Kidney tubule cell (primary cell): ENCODE results near the gene H19.

ENCODE experiments used
- DNase-seq: peaks from one replicate; pipeline ENCODE4 v3.0.0-alpha.2; 2018; ENCODE audit warnings: low spot score

Gene H19

GRCh38 chr11:1997755-1998154 is at the start of gene H19:
Gene H19, minus strand, starts transcription at chr11:1997842.
- no peak for DNase-seq

GRCh38 chr11:2041963-2042362 is 44.3 kb upstream of the H19 start:
- no peak for DNase-seq

GRCh38 chr11:2041153-2041552 is 43.5 kb upstream of the H19 start:
- no peak for DNase-seq

GRCh38 chr11:2039198-2039759 is 41.6 kb upstream of the H19 start:
- no peak for DNase-seq

GRCh38 chr11:2036863-2037486 is 39.3 kb upstream of the H19 start:
- no peak for DNase-seq

- DNase-seq, result no peak
These were observed 37.7 kb upstream of the H19 start for GRCh38 chr11:2035382-2035781.

- DNase-seq, result no peak
These were observed 33.4 kb upstream of the H19 start for GRCh38 chr11:2031058-2031457.

GRCh38 chr11:2027708-2028107 is 30.1 kb upstream of the H19 start:
- DNase-seq, result no peak

GRCh38 chr11:2015025-2015424 is 17.4 kb upstream of the H19 start:
- no peak for DNase-seq

GRCh38 chr11:2012440-2012839 is 14.8 kb upstream of the H19 start:
- no peak for DNase-seq

- no peak for DNase-seq
These were observed 6.8 kb upstream of the H19 start for GRCh38 chr11:2004466-2004865.

- DNase-seq, result no peak
These were observed 5.2 kb upstream of the H19 start for GRCh38 chr11:2002807-2003206.

- no peak for DNase-seq
These were observed 4.6 kb upstream of the H19 start for GRCh38 chr11:2002042-2002776.

- no peak for DNase-seq
These were observed 1.2 kb upstream of the H19 start for GRCh38 chr11:1998861-1999260.

GRCh38 chr11:1998290-1998689 is 648 bp upstream of the H19 start:
- DNase-seq, result no peak

GRCh38 chr11:1994121-1994520 is 3.5 kb downstream of the H19 start:
- no peak for DNase-seq

GRCh38 chr11:1992111-1992510 is 5.5 kb downstream of the H19 start:
- DNase-seq, result no peak

GRCh38 chr11:1990872-1991578 is 6.6 kb downstream of the H19 start:
- DNase-seq, result no peak

GRCh38 chr11:1989953-1990352 is 7.7 kb downstream of the H19 start:
- DNase-seq, result no peak

- DNase-seq, result no peak
These were observed 8.8 kb downstream of the H19 start for GRCh38 chr11:1988667-1989317.

GRCh38 chr11:1988174-1988573 is 9.5 kb downstream of the H19 start:
- DNase-seq, result no peak

- no peak for DNase-seq
These were observed 10.6 kb downstream of the H19 start for GRCh38 chr11:1987024-1987423.

GRCh38 chr11:1983601-1983961 is 14.1 kb downstream of the H19 start:
- no peak for DNase-seq
